Measurements from ENCODE around the gene DPP6.
A peak's percentile ranks its signal among the peaks of the same experiment; 100 is the strongest.

Gene DPP6

DNA sequence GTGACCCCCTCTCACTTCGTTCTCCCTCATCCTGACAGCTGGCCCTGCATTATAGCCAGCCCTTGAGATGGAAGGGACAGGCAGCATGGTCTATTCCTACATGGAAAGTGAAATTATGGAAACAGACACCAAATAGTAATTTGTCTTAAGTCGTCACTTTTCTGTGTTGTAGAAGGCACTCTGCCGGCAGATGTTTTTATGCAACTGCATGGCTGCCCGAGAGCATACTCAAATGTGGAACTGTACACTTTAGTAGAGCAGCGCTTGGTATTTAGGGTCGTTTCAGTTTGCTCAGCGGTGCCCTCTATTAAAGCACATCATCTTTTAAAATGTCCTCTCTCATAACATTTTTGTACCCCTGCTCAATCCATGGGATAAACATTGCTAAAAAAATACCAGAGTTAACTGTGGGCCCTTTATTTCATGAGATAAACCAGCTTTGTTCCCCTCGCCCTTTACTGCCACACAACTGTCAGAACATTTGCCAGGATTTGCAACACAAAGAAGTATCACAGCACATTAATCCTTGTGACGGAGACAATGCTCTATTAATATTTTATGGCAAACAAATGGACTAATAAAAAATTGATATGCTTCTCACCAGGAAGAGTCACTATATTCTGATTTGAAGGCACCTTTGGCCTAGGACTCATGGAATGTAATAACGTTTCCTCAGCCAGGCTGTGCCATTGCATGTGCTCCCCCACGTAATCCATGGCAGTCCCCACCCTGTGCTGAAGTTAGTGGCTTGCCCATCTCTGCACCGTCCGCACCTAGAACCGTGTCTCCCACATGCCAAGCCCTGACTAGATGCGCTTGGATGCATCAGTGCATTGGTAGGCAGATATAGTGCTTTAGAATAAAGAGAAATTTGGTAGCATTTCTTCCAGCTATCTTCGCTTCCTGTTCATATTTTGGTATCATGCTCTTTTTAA is 729.4 kb downstream of the DPP6 start:
- no peak for DNase-seq

- no peak for DNase-seq
Measured at GRCh38 chr7:154783281-154783909, 731.2 kb downstream of the DPP6 start.

- no peak for DNase-seq
Measured at GRCh38 chr7:154785898-154786297, 733.7 kb downstream of the DPP6 start.

DNA sequence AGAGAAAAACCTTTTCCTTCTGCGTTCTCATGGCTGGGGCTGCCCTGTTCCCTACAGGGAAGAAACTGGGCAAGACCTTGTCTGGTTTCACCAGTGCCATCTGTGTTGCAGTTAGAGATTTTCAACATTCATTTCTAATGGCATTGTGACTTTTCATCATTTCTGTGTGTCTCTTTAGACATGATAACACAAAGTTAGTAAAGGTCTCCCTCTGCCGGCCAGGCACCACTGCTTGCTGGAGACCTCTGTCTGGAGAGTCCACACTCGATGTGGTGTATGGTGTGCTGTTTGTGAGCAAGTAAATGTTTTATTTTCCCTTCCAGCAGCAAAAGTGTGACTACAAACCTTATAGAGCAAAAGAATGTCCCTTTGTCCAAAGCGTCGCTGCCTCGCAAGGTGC is 737.2 kb downstream of the DPP6 start:
- DNase-seq: no peak

- no peak for DNase-seq
Measured at GRCh38 chr7:154791611-154792010, 739.4 kb downstream of the DPP6 start.

DNA sequence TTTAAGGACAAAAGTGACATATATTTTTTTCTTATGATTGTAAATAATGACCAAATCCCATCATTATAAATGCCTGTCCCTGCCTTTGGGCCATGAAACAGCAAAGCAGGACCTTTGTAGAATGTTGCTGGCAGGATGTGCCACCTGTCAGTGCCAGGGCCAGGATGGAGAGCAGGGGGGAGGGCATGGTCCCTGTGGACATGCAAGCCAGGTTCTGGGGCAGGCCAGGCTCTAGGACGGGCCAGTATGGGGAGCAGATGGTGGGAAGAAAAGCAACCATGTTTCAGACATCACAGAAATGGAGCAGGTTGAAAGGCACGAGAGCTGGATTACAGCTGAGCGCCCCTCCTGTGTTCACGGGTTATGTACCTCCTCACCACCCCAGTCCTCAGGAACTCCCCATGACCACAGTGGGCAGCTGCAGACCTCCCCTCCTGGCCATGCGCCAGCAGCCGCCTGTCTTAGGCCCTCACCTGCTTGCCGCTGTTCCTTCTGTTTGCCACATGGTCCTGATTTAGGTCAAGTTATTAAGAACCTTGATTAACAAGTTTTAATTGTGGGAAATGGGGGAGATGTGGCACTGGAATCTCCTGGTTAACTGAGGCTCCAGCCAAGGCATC is 740.3 kb downstream of the DPP6 start:
- DNase-seq: no peak

DNA sequence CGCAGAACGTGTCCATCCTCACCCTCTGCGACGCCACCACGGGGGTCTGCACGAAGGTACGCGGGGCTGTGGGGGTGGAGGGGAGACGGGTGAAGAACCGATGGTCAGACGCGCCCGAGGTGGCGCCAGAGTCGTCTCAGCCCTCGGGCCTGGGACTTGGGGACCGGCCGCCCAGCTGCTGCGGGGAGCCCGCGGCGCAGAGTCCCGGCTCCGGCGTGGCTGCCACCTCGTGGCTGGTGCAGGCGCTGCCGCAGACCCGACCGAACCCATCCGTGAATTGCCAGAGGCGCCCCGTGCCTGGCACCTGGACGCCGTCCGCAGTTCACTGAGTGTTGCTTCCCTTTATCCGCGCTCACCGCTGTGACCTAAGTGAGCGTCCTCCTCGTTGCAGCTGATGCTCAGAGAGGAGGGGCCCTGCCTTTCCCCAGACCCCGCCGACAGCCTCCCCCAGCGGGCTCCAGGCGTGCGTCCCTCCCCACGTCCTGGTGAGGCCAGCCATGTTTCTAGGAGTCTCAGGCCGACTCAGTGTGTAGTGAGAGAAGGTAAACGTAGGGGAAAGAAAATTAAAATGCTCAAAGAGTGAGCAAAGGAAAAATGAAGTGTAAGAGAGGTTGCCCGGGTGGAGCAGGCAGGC is 742.1 kb downstream of the DPP6 start:
- DNase-seq: peak in 1 of 2 experiments; percentile 4

GRCh38 chr7:154795014-154795413 is 742.8 kb downstream of the DPP6 start:
- no peak for DNase-seq

DNA sequence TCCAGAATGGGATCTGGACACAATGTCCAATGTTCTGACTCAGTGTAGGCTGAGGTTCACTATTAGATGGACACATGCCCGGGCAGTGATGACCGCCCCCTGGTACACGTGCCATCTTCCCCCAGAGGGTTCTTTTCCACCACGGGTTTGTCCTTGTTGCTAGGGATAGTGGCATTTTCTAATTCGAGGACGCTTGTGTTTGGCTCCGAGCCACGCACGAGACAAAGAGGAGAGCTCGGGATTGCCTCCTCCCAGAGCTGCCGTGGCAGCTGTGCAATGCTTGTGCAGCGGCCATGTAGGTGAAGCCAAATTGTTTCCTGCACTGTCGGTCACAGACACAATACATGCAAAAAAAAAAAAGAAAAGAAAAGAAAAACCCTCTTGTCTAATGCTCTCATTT is 743.2 kb downstream of the DPP6 start:
- no peak for DNase-seq

DNA sequence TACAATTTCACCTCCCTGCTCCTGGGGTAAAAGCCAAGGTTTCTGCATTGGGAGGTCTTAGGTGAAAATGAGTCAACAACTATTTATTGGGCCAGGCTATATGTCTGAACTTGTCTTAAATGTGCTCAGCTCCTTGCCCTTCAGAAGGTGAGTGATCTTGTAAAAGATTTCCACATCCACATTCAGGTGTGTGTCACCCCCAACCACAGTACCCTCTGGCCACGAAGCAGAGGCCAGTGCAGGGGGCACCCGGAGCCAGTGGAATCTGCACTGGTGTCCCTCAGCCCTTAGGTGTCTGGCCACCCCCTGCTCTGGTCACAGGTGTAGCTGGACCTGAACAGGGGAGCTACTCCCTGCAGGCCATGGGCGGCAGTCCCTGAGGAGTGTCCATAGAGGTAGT is 752.3 kb downstream of the DPP6 start:
- no peak for DNase-seq

GRCh38 chr7:154812027-154812426 is 759.8 kb downstream of the DPP6 start:
- DNase-seq: no peak

DNA sequence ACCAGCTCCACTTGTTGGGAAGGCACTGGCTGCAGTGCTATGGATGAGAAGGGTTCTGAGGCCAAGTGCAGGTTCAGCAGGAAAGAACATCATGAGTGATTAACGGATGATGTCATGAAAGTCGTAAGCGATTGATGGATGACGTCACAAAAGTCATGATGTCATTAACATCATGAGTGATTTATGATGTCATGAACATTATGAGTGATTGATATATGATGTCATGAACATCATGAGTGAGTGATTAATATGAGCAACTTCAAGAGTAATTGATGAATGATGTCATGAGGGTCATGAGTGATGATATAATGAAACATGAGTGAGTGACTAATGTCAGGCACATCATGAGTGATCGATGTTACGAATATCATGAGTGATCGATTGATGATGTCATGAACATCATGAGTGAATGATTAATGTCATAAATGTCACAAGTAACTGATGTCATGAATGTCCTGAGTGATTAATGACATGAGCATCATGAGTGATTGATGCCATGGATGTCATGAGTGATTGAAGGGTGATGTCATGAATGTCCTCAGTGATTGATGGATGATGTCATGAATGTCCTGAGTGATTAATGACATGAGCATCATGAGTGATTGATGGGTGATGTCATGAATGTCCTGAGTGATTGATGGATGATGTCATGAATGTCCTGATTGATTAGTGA is 765.2 kb downstream of the DPP6 start:
- no peak for DNase-seq

DNA sequence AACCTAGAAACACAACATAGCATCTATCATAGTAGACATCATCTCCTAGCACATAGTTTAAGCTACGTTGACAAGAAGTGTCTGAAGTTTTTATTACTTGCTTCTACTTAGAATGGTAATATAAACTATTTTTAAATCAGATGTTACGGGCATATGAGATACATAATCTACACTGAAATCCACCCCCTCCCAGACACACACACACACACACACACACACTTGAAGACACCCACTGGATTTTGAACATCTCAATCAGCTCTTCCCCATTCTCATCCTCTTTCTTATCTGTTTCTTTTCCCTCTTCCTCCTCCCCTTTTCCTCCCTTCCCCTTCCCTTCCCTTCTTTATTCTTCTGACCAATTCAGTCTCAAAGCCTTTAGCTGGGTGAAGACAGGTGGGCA is 774.8 kb downstream of the DPP6 start:
- no peak for DNase-seq

GRCh38 chr7:154832557-154833138 is 780.5 kb downstream of the DPP6 start:
- DNase-seq: no peak

DNA sequence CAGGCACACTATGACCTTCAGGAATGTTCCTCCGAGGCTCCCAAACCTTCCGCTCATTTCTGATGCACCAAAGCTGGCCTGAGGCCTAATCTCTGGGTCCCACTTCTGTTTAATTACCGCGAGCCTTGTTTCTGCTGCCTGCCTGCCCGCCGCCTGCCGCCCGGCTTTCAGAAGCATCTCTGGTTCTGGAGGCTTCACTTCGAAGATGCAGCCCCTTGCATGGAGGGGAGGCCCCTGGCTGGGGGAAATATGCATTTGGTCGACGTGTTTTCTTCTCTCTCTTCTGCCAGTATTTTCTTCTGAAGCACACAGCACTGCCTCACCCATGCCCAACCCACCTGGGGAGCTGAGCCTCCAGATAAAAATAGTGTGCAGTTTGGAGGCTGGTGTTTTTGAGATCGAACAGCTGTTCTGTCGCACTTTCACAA is 783.8 kb downstream of the DPP6 start:
- DNase-seq: no peak

DNA sequence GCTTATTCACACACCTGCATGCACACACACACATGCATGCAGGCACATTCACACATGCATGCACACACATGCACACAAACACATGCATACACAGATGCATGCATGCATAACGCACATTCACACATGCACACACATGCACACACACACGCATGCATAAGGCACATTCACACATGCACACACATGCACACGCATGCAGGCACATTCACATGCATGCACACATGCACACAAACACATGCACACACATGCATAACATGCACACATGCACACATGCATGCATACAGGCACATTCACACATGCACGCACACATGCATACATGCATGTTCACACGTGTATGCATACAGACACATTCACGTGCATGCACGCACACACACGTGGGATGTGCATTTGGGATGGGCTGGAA is 784.9 kb downstream of the DPP6 start:
- DNase-seq: no peak

DNA sequence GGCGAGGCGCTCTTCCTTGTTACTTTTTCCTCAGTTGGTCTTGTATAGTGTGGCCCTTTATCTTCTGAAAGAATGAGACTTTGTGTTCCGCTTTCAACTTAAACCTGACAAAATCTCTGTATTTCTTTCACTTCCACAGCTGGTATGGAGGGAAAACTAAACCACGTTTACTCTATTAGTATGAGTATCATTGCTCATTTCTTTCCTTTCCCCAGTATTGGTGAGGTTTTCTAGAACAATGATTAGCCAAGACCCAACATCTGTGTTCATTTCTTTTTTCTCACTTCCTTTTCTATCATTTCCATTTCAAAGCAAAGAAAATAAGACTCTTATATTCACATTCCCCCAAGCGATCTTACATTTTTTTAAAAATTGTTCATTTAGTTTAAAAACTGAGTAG is 785.4 kb downstream of the DPP6 start:
- DNase-seq: no peak

- DNase-seq: no peak
Measured at GRCh38 chr7:154840086-154840485, 787.9 kb downstream of the DPP6 start.

DNA sequence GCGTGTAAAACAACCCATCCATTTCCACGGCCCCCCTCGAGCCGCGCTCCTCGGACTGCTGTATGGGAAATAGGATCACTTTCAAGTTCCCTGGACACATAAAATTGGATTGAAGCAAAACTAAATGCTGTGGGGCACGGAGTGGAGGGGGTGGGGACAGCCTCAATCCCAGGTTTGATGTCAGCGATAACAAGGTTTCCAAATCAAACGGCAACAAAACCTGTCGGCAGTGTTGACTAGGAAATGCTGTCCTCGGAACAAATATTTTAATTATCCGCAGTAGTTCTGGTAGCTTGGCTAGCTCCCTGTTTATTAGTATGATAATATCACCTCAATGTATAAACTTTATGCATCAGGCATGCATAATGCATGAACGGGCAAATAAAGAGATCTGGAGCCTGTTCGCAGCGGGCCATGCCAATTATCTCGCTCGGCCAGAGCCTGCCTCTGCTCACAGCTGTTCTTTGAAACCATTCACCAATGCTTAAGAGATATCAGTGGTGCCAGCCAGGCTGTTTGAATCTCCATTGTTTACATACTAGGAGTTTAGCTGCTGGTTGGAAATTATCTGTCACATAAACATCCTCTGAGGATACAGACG is 789.6 kb downstream of the DPP6 start:
- DNase-seq: no peak

- no peak for DNase-seq
Measured at GRCh38 chr7:154842591-154842990, 790.4 kb downstream of the DPP6 start.

DNA sequence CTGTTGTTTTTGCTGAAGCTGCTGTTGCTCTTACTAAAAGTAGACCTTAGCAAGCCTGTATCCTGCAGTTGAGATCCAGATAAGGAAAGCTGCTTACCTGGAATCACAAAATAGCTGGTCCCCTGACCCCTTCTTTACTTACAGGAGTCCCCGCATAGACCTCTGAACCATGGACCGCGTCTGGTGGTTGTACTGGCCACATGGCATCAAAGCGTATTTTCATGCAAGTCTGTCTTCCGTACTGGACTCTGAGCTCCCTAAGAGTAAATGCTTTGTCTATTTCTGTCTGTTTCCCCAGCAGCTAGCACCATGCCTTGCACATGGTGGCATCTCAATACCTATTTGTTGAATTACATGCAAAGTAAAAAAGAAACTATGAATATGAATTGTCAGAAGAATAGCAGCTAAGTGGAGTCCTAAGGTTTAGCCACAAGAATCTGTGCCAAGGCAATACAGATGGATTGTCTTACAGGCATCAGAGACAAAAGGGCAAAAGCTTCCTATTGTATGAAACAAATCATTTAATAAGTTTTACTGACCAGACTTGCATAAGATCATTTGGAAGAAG is 791.6 kb downstream of the DPP6 start:
- no peak for DNase-seq

DNA sequence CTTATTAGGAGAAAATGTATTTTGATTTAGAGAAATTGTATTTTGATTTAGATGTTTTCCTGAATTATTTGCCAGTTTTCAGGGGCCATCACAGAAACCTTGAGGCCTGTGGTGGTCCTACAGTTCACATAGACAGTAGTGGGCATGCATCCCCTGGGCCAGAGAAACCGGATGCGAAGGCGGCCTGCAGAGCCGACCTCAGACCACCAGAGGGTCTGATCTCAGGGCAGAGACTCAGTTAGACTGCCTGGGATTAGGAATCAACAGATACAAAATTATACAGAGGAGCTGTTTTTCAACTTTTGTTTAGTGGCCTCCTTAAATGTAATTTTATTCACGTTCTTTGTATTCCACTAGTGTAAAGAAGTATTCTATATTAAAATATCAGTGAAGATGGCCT is 792.3 kb downstream of the DPP6 start:
- DNase-seq: no peak

Measured in stimulated activated CD4-positive, alpha-beta T cell treated with anti-CD3 and anti-CD28 coated beads, Interleukin-4, amount 100 ng/mL, for 4 hours (primary cell).